Measurements from ENCODE around the gene GTF2F2.

GTF2F2 gene

GRCh38 chr13:45305079-45305478, 184.8 kb downstream of the GTF2F2 start:
- no peak for DNase-seq

DNA sequence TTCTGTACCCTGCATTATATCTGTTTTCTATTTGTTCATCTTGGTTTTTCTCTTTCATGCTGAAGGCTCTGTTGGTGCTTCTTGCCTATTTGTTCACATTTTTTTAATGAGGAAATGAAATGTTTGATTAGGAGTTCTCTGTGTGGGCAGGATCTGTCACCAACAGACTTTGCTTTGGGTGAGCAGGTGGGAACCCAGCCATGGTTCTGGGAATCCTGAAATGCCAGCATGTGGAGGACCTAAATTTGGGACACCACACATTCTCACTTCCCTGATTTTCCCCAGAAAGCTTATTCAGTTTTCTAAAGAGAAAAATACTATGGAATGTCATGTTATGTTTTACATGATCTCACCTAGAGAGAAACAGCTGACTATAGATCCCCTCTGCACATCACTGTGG, 186.7 kb downstream of the GTF2F2 start:
- DNase-seq: no peak

GRCh38 chr13:45310341-45311131, 190.2 kb downstream of the GTF2F2 start:
- DNase-seq: no peak

- DNase-seq: no peak
Measured at GRCh38 chr13:45314822-45315221, 194.5 kb downstream of the GTF2F2 start.

DNA sequence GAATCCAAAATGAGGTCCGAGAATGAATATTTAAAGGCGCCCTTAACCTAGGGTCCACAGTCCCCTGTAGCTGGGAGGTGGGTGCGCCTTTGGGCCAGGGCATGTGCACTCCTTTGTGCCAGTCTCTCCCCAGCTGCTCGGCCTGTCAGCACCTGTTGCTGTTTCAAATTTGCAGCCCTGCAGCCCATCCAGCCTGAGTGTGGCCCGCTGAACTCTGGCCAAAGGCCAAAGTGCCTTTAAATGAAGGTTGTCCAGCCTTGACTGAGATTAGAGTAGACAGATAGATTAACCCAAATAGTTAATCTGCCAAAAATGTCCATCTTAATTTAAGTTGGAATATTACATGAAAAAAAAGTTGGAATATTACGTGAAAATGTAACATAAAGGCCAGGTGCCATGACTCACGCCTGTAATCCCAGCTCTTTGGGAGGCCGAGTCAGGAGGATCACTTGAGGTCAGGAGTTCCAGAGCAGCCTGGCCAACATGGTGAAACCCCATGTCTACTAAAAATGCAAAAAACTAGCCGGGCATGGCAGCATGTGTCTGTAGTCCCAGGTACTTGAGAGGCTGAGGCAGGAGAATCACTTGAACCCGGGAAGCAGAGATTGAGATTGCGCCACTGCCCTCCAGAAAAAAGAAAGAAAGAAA, 195.3 kb downstream of the GTF2F2 start:
- no peak for DNase-seq

- DNase-seq: no peak
Measured at GRCh38 chr13:45316338-45316737, 196.0 kb downstream of the GTF2F2 start.

GRCh38 chr13:45316996-45317395, 196.7 kb downstream of the GTF2F2 start:
- no peak for DNase-seq

DNA sequence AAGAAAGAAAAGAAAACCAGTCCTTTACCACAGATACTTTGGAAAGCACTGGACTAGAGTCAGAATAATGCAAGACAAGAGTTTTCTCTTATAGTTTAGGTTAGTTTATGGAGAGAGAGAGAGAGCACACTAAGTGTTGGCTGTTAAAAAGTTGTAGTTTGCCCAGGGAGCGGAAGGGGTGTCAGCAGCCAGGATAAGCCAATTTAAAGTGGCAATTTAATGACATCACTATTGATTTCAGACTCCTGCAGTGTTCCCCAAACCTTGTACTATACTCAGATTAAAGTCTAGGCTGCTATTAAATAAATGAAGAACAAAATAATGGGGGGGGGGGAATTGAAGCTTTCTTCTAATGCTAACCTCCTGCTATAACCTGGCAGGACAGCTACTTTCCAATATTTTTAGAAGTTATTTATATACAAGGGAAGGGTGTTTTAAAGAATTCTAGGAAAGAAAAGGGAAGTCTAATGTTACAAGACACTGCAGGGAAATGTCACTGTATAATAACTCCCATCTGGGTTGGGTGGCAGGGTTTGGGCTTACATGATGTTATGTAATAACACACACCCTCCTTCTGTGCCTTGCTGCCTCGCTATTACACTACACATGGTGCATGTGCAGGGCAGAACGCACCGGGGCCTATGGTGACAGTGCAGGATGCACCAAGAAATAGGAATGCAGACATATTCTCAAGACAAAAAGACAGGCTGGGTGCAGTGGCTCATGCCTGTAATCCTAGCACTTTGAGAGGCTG, 200.7 kb downstream of the GTF2F2 start:
- no peak for DNase-seq

- no peak for DNase-seq
Measured at GRCh38 chr13:45325806-45326205, 205.5 kb downstream of the GTF2F2 start.

DNA sequence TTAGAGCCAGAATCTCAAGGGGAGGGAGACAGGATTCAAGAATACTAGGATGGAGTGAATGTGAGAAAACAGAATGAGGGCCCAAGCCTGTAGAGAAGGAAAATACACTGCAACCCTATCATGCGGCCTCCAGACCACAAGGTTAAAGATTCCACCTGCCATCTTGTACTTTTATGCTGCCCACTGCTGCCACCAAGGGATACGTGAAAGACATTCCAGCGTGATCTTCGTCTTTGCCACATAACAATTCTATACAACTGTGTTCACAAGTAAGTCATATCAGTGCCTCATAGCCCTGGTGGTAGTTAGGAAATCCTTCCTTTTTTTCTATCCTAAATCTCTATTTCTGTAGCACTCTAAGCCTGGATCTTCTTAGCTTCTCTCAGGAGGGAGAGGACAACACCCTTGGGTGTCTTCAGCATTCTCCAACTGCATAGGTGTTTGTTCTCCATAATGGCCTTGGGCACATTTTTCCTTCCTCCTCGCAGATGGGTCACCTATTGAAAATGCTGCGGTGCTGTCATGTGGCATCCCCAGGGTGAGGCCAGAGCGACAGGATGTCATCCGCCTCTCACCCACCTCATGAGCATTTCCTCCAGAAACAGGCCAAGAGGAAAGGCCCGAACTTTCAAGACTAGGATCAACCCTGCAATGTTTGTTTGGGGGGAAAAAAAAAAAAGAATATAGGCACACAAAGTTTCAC, 207.1 kb downstream of the GTF2F2 start:
- DNase-seq: no peak

GRCh38 chr13:45328661-45329111, 208.4 kb downstream of the GTF2F2 start:
- no peak for DNase-seq

- no peak for DNase-seq
Measured at GRCh38 chr13:45331123-45331619, 210.9 kb downstream of the GTF2F2 start.

GRCh38 chr13:45331692-45332035, 211.4 kb downstream of the GTF2F2 start:
- no peak for DNase-seq

GRCh38 chr13:45332036-45332830, 211.9 kb downstream of the GTF2F2 start:
- no peak for DNase-seq

DNA sequence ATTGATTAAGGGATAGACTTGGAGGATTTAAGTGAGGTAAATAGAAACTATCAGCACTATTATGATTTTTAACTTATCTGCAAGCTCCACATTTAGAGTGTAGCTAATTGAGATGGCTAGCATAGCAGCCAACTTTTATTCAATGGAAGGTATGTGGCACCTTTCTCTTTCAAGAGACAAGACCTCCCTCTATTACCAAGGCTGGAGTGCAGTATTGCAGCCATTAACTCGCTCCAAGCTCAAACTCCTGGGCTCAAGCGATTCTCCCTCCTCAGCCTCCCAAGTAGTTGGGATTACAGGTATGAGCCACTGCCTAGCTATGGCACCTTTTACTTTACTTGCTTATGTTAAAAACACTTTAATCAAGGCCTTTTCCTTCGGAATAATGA, 212.5 kb downstream of the GTF2F2 start:
- no peak for DNase-seq

DNA sequence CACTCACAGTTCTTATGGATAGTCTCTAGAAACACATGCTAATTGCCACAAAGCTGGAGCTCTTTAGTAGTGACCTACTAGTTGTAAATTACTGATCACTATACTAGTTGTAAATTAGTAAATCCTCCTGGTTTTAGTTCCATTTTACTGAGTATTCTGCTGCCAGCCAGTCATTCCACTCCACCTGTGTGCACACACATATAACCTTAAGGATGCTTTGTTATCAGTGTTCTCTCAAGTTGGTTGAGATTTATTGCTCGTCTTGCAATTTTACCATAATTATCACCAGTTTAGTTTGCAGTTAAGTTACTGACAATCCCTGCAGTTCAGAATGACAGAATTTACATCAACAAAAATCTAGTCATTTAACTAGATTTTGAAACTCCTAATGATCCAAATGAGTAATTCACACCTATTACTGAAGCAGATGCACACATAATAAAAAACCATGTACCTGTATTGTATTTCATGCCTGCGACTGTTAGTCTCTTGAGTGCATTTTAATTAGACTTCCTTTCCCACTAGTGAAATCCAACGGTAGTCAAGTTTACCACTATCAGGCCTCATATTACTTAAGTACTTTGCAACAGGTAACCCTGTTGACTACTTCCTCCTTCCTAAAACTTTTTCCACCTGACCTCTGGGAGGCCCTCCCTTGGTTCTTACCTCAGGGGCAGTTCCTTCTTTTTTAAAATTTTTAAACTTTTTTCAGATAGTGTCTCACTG, 213.1 kb downstream of the GTF2F2 start:
- no peak for DNase-seq
